HL-60/S4 (cell line): ENCODE measurements around the gene CFAP77.

Experiments used
- in situ Hi-C: fragments of 300-500 bp; cut with MboI; formaldehyde crosslinking; loops from 2 replicates; pipeline ENCODE4 v1.14.3; 2022; ENCODE audit warnings: low sequenced_read_pairs

The CFAP77 gene

GRCh38 chr9:132590318-132591182, 180.5 kb downstream of the CFAP77 start:
- in situ Hi-C loops: no loop called here

GRCh38 chr9:132591244-132591643, 181.2 kb downstream of the CFAP77 start:
- in situ Hi-C loops: no loop called here

- in situ Hi-C loops: no loop called here
These were observed 181.8 kb downstream of the CFAP77 start for GRCh38 chr9:132591751-132592314.

GRCh38 chr9:132592451-132592850, 182.4 kb downstream of the CFAP77 start:
- in situ Hi-C loops: no loop called here

GRCh38 chr9:132594412-132594811, 184.4 kb downstream of the CFAP77 start:
- in situ Hi-C loops: no loop called here

GRCh38 chr9:132595319-132595718, 185.3 kb downstream of the CFAP77 start:
- in situ Hi-C loops: no loop called here

- in situ Hi-C loops: no loop called here
These were observed 186.2 kb downstream of the CFAP77 start for GRCh38 chr9:132596200-132596599.

- in situ Hi-C loops: no loop called here
These were observed 187.2 kb downstream of the CFAP77 start for GRCh38 chr9:132597073-132597775.

- in situ Hi-C loops: no loop called here
These were observed 190.4 kb downstream of the CFAP77 start for GRCh38 chr9:132600326-132600984.

- in situ Hi-C loops: no loop called here
These were observed 192.2 kb downstream of the CFAP77 start for GRCh38 chr9:132602207-132602606.

- in situ Hi-C loops: no loop called here
These were observed 195.4 kb downstream of the CFAP77 start for GRCh38 chr9:132605387-132605786.

GRCh38 chr9:132606066-132606465, 196.1 kb downstream of the CFAP77 start:
- in situ Hi-C loops: no loop called here

- in situ Hi-C loops: no loop called here
These were observed 199.2 kb downstream of the CFAP77 start for GRCh38 chr9:132609184-132609583.

GRCh38 chr9:132609829-132610228, 199.8 kb downstream of the CFAP77 start:
- in situ Hi-C loops: no loop called here

- in situ Hi-C loops: no loop called here
These were observed 200.7 kb downstream of the CFAP77 start for GRCh38 chr9:132610661-132611060.

GRCh38 chr9:132614324-132614723, 204.3 kb downstream of the CFAP77 start:
- in situ Hi-C loops: no loop called here

GRCh38 chr9:132615774-132616173, 205.8 kb downstream of the CFAP77 start:
- in situ Hi-C loops: no loop called here

GRCh38 chr9:132616725-132617124, 206.7 kb downstream of the CFAP77 start:
- in situ Hi-C loops: no loop called here

- in situ Hi-C loops: no loop called here
These were observed 212.1 kb downstream of the CFAP77 start for GRCh38 chr9:132622159-132622558.
